AG09319 (cell line): ENCODE measurements around the gene DNAH12.
"Not testable (repeated sequence)": the region's sequence is repeated elsewhere in the genome, so short reads cannot be mapped to it uniquely, and the experiment has no call there.

Experiments
- DNase-seq: peaks from one replicate; pipeline ENCODE4 v3.0.0-alpha.2; 2010; ENCODE audit warnings: low read depth; ENCODE audit errors: extremely low read depth
- CTCF ChIP-seq: IDR thresholded peaks from 2 replicates; pipeline ENCODE4 v1.5.1; 2011; ENCODE audit warnings: low read depth, mild to moderate bottlenecking, inconsistent platforms, low read length, moderate library complexity

The DNAH12 gene

DNA sequence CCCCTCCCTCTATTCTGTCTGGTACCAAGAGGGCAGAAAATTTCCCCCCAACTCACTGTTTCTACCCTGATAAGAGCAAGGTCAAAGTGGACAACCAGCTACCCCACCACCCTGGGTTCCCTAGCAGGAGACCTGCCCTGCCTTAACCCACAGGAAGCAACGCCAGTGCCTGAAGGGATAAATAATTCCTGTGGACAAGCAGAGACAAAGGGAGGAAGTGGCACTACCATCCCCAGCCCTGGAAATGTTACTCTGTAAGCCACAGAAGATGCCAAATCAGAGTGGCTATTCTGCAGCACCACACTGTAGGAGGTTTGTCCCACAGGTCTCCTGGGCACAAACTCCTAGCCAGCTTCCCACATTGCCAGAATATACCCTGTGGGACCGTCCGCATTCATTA is 80.1 kb downstream of the DNAH12 start:
- TF ChIP-seq CTCF: no peak
- no peak for DNase-seq

GRCh38 chr3:57451150-57451846 is 92.8 kb downstream of the DNAH12 start:
- no peak for DNase-seq
- TF ChIP-seq CTCF: no peak

- not testable (repeated sequence) for DNase-seq
These were observed 94.8 kb downstream of the DNAH12 start for GRCh38 chr3:57449276-57449847.

- not testable (repeated sequence) for DNase-seq
These were observed 95.7 kb downstream of the DNAH12 start for GRCh38 chr3:57448489-57448888.

DNA sequence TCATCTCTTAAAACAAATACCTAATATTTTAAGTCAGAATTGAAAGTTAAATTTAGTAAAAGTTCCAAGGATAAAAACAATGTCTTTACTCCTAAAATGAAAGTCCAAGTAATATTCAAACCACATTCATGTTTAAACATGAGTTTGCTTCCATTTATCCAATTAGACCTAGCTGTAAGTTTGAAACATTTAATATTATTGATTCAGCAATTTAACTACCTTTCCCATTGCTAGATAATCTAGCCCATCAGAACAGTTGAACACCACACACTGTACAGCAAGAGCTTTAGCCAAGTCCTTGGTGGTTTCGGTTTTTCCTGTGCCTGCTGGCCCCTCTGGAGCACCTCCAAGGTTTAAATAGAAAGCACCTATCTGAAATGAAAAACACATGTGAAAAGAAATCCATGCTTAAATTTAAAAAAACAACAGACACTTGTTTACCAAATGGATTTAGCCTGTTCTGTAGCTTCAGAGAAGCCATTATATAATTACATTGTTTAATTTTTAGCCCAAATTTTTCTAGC is 97.8 kb downstream of the DNAH12 start:
- no peak for TF ChIP-seq CTCF
- DNase-seq: peak; percentile 42

- no peak for DNase-seq
- no peak for TF ChIP-seq CTCF
These were observed 99.7 kb downstream of the DNAH12 start for GRCh38 chr3:57444469-57444868.

GRCh38 chr3:57440144-57440543 is 104.0 kb downstream of the DNAH12 start:
- DNase-seq: not testable (repeated sequence)

- not testable (repeated sequence) for DNase-seq
These were observed 105.7 kb downstream of the DNAH12 start for GRCh38 chr3:57438460-57438859.

DNA sequence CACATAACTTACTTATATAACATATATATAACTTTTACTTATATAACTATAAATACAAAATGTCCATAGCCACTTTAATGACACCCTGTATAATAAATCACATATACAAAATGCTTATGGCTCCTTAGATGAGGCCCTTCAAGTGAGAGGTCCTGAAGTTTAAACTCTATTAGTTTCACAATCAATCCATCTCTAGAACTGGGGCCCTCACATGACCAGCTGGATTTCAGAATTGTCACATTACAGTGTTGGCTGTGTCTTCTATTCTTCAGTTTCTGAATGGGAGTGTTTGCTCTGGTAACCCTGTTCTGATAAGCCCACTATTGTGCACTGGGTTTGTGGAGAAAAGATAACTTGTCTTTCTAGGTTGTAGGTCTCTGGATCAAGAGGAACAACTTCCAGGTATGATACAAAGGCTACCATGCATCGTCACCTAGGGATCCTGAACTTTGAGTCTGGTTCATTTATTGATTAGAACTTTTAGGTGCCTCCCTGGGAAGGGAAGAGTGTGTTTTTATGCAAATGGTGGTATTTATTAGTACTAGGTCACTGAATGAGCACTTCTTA is 107.9 kb downstream of the DNAH12 start:
- no peak for DNase-seq
- TF ChIP-seq CTCF: no peak
